ENCODE measurements around the gene NUDCD3. TPM values are rescaled to one million over a fixed set of nuclear protein-coding genes. Genes with fewer than 3 reads are reported as not detected.

Gene NUDCD3
- total RNA-seq, 1 donor from 2014 or later = 91.0 TPM

DNA sequence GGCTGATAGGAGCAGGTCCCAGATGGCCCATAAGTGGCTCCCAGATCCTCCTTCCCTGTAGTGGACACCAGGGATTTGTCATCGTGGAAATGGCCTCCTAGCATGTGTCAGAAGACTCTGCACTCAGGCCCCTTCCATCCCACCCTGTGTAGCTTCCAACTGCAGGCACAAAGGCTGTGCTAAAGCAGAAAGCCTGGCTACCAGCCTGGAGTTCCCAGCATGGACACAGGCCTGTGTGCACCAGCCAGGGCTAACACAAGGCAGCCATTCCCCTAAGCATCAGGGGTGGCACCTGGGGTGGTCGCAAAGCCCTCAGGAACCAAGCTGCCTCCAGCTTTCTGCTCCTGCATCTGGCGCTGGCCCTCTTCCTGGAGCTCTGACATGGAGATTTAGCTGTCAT lies 160.6 kb downstream of the NUDCD3 start:
- H3K9me3 ChIP-seq = no peaks in the 10 kb centered on the region
- peaks cover 12% of the 10 kb centered on the region for H3K27me3 ChIP-seq
- H3K36me3 ChIP-seq = no peaks in the 10 kb centered on the region
- TF ChIP-seq, protein P1, sequence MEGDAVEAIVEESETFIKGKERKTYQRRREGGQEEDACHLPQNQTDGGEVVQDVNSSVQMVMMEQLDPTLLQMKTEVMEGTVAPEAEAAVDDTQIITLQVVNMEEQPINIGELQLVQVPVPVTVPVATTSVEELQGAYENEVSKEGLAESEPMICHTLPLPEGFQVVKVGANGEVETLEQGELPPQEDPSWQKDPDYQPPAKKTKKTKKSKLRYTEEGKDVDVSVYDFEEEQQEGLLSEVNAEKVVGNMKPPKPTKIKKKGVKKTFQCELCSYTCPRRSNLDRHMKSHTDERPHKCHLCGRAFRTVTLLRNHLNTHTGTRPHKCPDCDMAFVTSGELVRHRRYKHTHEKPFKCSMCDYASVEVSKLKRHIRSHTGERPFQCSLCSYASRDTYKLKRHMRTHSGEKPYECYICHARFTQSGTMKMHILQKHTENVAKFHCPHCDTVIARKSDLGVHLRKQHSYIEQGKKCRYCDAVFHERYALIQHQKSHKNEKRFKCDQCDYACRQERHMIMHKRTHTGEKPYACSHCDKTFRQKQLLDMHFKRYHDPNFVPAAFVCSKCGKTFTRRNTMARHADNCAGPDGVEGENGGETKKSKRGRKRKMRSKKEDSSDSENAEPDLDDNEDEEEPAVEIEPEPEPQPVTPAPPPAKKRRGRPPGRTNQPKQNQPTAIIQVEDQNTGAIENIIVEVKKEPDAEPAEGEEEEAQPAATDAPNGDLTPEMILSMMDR (IDR thresholded peaks at IDR 0.05) = no peak
- intact Hi-C loops (cut with DNase I) = no loop called here
- no peak overlapping the region for H3K27ac ChIP-seq
- ATAC-seq (no peak), DNase-seq (no peak)
- H3K4me3 ChIP-seq = no peak overlapping the region
- no peaks in the 10 kb centered on the region for H3K4me1 ChIP-seq

Other genes with a start within 250 kb of the NUDCD3 start
- 0.17 TPM for gene CAMK2B, start 165.1 kb downstream of the NUDCD3 start, total RNA-seq
- 0.17 TPM for gene NPC1L1, start 50.7 kb upstream of the NUDCD3 start, total RNA-seq
- gene DDX56, start 83.2 kb upstream of the NUDCD3 start, total RNA-seq = 53.5 TPM
- gene TMED4, start 91.6 kb upstream of the NUDCD3 start, total RNA-seq = 78.3 TPM
- 157 TPM for gene OGDH, start 116.0 kb upstream of the NUDCD3 start, total RNA-seq